Measurements from ENCODE around the gene SLC16A12. TPM values are rescaled to one million over a fixed set of nuclear protein-coding genes. Genes with fewer than 3 reads are reported as not detected.

SLC16A12 gene
- total and polyA plus RNA-seq, 2 of the 13 experiments (the other 11 are each of a cell fraction or from before 2014, with no cell fraction given): 0.02 TPM; not detected in 1

DNA sequence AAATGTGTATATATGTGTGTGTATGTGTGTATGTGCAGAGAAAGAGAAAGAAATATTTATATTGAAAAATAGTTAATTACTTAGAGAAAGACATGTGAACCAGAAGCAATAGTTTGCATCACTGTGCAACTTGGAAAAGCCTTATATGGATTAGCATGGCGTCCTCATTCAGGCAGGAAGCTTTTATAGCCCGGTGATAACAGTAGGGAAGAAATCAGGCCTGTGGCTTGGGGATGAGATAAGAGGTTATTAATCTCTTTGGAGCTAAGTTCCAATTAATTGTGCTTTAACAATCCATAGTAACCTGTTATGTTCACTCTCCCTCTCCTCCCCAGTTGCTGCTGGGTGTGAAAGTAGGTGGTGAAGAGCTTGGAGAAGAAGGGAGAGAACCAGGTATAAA, 84.5 kb downstream of the SLC16A12 start:
- Histone ChIP-seq H3K79me2 (ENCODE audit: insufficient read depth, low read length) (no peaks in the 10 kb centered on the region), H3K4me3 (replicated peaks in 1 of 3; ENCODE audit: insufficient read depth in 1 of 3, low read depth in 2 of 3, low read length in 3 of 3) (no peak overlapping the region), H3K9me3 (ENCODE audit: low read length) (no peaks in the 10 kb centered on the region), H3K27ac (ENCODE audit: extremely low read length, insufficient read depth, low read length) (no peak overlapping the region), H3K4me1 (ENCODE audit: insufficient read depth, low read length) (no peaks in the 10 kb centered on the region), H3K36me3 (replicated peaks in 1 of 2; ENCODE audit: control insufficient read depth in 1 of 2, insufficient read depth in 2 of 2, low read length in 2 of 2) (no peaks in the 10 kb centered on the region), H4K20me1 (ENCODE audit: insufficient read depth, low read length) (no peaks in the 10 kb centered on the region), H3K27me3 (ENCODE audit: control insufficient read depth in 1 of 2, insufficient read depth in 2 of 2, low read length in 2 of 2) (no peaks in the 10 kb centered on the region), H2AFZ (ENCODE audit: low read length) (no peak overlapping the region), H3K9ac (ENCODE audit: insufficient read depth, low read depth, low read length) (no peak overlapping the region), H3K4me2 (ENCODE audit: low read depth, low read length) (no peak overlapping the region)
- ChIA-PET CTCF (ENCODE audit: low intra/inter-chr PET ratio, low total read pairs) (no interaction called here), POLR2A (no interaction called here)
- in situ Hi-C loops (cut with HindIII; ENCODE audit: extremely low pct_ligation_motif_present, low pct_unique_long_range_greater_than_20kb) (no loop called here), intact Hi-C loops (cut with micrococcal nuclease; ENCODE audit: unreplicated experiment) (no loop called here)
- BruUV-seq (replicated peaks): no TSS peak
- ATAC-seq (no peak), DNase-seq (ENCODE audit: low spot score) (no peak), FAIRE-seq (no peak)
- no peak for TF ChIP-seq ZNF780A (CRISPR knock-in tag; IDR thresholded peaks at IDR 0.05)
- TF ChIP-seq ZNF749 (CRISPR knock-in tag; IDR thresholded peaks at IDR 0.05; ENCODE audit: borderline replicate concordance): no peak
- TF ChIP-seq ZNF432 (CRISPR knock-in tag; IDR thresholded peaks at IDR 0.05; ENCODE audit: borderline replicate concordance): no peak
- TF ChIP-seq REL (CRISPR knock-in tag; conservative IDR thresholded peaks at IDR 0.05): no peak
- no peak for TF ChIP-seq NFIB (CRISPR knock-in tag; IDR thresholded peaks at IDR 0.05; ENCODE audit: borderline replicate concordance)
- TF ChIP-seq, protein P1, sequence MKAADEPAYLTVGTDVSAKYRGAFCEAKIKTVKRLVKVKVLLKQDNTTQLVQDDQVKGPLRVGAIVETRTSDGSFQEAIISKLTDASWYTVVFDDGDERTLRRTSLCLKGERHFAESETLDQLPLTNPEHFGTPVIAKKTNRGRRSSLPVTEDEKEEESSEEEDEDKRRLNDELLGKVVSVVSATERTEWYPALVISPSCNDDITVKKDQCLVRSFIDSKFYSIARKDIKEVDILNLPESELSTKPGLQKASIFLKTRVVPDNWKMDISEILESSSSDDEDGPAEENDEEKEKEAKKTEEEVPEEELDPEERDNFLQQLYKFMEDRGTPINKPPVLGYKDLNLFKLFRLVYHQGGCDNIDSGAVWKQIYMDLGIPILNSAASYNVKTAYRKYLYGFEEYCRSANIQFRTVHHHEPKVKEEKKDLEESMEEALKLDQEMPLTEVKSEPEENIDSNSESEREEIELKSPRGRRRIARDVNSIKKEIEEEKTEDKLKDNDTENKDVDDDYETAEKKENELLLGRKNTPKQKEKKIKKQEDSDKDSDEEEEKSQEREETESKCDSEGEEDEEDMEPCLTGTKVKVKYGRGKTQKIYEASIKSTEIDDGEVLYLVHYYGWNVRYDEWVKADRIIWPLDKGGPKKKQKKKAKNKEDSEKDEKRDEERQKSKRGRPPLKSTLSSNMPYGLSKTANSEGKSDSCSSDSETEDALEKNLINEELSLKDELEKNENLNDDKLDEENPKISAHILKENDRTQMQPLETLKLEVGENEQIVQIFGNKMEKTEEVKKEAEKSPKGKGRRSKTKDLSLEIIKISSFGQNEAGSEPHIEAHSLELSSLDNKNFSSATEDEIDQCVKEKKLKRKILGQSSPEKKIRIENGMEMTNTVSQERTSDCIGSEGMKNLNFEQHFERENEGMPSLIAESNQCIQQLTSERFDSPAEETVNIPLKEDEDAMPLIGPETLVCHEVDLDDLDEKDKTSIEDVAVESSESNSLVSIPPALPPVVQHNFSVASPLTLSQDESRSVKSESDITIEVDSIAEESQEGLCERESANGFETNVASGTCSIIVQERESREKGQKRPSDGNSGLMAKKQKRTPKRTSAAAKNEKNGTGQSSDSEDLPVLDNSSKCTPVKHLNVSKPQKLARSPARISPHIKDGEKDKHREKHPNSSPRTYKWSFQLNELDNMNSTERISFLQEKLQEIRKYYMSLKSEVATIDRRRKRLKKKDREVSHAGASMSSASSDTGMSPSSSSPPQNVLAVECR (CRISPR knock-in tag; IDR thresholded peaks at IDR 0.05; ENCODE audit: borderline replicate concordance): no peak
- 78% methylated on average over 2 of the region's 2 CpGs for WGBS (ENCODE audit: low lambda C conversion rate)
